WTC11 (cell line): Measurements from ENCODE around the gene PPCDC.

Source experiments
- CREM ChIP-seq: sonication (generic); formaldehyde crosslinking; IDR thresholded peaks from 2 replicates; pipeline ENCODE4 v1.8.1; 2022; ENCODE audit warnings: mild to moderate bottlenecking, missing genetic modification reagents, moderate library complexity
- CTCF ChIP-seq: fragments of 200-600 bp; IDR thresholded peaks from 2 replicates; pipeline ENCODE4 v1.8.0; 2022; ENCODE audit warnings: antibody characterized with exemption
- TEAD4 ChIP-seq: sonication (generic); formaldehyde crosslinking; IDR thresholded peaks from 2 replicates; pipeline ENCODE4 v1.8.0; 2022; ENCODE audit warnings: mild to moderate bottlenecking, missing genetic modification reagents

- TF ChIP-seq CTCF (no peak), CREM (CRISPR knock-in tag) (no peak), TEAD4 (CRISPR knock-in tag) (no peak)
These were observed 8.5 kb downstream of the PPCDC start for GRCh38 chr15:75031848-75032247.
